AG20443 (cell line): ENCODE data around the gene TXNRD1.
"Not testable (repeated sequence)": the region's sequence is repeated elsewhere in the genome, so short reads cannot be mapped to it uniquely, and the experiment has no call there.

ENCODE experiments used
- DNase-seq: peaks from one replicate; pipeline ENCODE4 v3.0.0; 2012; ENCODE audit warnings: low spot score, mixed read lengths

Gene TXNRD1

DNA sequence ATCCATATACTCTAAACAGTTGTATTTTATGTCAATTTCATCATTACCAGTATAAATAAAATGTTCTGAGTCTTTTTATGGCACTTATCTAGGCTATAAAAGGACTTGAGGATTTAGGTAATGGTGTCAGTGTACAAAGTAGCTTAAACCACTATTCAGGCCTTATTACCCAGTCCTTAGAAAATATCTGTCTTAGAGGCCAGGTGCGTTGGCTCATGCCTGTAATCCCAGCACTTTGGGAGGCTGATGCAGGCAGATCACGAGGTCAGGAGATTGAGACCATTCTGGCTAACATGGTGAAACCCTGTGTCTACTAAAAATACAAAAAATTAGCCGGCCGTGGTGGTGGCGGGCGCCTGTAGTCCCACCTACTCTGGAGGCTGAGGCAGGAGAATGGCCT, 112.7 kb downstream of the TXNRD1 start:
- DNase-seq, result not testable (repeated sequence)

- no peak for DNase-seq
Measured at GRCh38 chr12:104328790-104329189, 113.2 kb downstream of the TXNRD1 start.

DNA sequence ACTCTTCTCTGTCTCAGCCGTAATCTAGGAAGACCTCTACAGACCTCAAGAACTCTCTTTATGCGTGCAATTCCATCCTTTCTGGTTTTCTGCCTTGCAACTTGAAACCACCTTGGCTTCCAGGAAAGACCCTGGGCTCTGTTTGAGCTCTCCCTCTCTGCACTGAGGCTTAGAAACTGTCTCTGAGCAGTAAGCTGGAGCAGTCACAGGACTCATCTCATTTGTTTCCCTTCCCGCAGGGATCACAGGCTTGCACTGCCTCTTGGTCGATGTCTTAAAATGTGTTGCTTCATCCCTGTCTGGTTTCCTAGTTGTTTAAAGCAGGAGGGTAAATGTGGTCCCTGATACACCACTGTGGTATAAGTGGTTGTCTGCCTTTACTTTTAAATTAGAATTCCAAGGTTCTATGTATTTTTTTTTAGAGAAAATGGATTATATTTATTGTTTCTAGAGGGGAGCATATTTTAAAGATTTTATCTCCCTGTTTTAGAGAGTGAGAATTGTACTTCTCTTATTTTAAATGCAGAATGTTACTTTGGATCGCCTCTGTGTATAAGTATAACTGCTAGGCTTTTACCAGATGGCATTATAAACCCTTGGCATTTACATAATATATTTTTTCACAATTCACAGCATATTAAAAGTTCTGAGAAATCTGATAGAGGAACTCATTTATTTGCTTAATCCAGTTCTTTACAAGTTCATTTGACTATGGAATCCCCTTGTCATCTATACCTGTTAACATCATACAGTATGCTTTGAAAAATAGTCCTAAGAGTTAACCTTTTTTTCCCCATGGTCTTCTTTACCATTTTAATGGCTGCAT, 114.3 kb downstream of the TXNRD1 start:
- no peak for DNase-seq

DNA sequence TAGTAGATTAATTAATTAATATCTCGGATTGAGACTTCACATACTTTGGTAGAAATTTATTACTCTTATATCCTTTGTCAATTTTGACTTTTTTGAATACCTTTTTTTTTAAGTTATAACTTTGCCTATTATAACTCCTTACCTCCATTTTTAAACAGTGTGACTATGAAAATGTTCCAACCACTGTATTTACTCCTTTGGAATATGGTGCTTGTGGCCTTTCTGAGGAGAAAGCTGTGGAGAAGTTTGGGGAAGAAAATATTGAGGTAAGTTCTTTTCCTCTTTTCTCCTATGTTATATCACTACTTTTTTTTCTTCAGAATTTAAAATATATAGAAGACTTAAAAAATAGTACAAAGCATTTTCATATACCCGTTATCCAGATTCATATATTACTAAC, 115.8 kb downstream of the TXNRD1 start:
- no peak for DNase-seq

- not testable (repeated sequence) for DNase-seq
Measured at GRCh38 chr12:104332273-104332672, 116.7 kb downstream of the TXNRD1 start.

DNA sequence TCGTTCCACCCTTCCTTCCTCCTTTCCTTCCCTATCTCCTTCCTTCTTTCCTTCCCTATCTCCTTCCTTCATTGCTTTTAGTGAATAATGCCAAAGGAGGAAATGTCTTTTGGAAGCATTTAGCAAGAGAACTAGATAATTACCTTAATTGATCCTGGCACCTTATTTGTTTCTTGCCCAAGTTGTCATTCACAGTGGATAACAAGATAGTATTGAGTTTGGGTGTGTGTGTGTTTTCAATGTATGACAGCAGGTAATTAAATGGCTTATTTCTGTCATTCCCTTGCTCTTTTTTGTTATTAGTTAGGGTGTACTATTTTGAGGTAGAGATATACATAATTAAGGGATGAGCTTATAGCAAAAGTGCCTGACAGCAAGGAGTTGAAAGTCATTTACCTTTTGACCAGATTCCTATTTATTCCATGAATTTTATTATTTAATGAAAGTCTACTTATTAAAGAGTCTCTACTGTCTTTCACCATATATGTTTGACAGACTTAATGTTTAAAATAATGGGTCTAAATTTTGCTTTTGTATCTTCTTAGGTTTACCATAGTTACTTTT, 118.2 kb downstream of the TXNRD1 start:
- no peak for DNase-seq

GRCh38 chr12:104334581-104334980, 119.0 kb downstream of the TXNRD1 start:
- DNase-seq, result no peak

DNA sequence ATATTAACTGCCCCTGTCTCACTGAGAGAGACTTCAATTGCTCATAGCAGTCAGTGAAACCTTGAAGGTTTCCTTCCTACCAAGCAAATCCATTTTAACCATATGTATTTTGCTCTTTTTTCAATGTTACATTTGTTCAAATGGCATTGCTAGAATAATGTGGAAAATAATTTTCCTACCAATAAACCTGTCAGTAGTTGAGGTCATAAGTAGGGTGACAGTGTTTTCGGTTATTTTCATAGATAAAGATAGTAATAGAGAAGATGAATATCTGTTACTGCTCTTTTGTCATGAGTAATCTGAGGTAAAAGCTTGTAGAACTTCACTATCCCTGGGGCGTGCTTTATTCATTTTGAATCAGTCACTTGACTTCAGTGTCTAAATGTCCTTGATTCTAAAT, 120.5 kb downstream of the TXNRD1 start:
- no peak for DNase-seq

DNA sequence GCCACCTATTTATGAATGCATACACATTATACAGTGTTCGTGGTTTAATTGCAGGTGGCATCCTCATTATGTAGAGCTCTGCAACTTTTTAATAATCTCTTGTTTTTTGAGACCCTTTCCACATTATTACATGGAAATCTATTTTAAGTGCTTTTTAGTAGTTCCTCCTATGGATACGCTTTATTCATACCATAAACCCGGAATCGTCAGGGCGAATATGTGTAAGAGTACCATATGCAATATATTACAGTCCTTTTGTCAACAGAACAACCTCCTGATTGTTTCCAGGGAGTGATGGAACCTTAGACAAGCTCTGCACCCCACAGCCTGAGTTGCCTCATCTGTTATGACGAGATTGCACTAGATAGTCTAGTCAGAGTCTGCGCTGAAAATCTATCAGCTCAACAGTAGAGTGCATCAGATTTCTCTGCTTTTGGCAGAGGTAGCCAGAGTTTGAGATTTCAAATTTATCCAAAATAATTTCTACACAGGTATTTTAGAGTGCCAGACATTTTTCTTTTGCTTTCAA, 121.5 kb downstream of the TXNRD1 start:
- no peak for DNase-seq

- DNase-seq, result no peak
Measured at GRCh38 chr12:104339663-104340062, 124.1 kb downstream of the TXNRD1 start.

- DNase-seq, result no peak
Measured at GRCh38 chr12:104340177-104340576, 124.6 kb downstream of the TXNRD1 start.

DNA sequence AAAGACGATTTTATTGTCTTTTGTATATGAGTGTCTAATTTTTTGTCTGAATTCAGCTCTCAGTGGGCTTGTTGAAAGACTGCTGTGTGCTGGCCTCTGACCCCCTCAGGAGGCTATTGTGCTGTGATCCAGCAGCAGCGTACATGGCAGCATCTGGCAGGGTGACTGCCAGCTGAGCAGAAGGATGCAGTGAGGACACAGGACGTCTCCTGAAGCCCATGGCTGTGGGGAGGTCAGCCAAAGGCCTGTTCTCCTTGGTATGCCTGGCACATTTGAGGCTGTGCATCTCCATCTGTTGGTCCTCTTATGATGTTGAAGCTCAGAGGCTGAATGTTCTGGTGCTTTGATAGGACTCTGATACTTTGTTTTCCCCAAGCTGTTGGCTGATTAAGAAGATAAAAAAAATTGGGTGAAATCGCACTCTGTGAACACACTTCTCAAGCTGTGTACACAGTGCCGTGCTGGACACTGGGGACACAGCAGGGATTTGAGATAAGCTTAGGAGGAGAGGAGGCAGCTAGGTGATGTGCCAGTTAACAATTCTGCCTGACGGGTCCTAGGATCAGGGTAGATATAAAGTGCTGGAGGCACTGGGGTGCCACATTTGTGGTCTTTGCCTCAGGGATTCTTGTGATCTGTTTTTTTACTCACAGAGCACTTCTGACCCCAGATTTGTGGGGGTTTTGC, 125.5 kb downstream of the TXNRD1 start:
- DNase-seq, result no peak

DNA sequence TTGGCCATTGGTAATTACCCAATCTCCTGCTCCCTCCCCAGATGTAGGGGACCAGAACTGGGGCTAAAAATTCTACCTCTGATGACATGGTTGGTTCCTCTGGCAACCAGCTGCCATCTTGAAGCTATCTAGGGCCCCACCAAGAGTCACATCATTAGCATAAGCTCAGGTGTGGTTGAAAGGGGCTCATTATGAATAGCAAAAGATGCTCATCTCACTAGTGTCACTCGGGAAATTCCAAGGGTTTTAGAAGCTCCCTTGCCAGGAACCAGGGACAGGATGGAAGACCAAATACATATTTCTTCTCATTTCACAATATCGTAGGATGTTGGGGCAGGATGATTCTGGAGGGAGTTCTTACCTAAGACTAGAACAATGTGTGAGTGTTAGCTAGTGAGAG, 126.6 kb downstream of the TXNRD1 start:
- DNase-seq, result no peak

- no peak for DNase-seq
Measured at GRCh38 chr12:104342635-104343249, 127.2 kb downstream of the TXNRD1 start.

- DNase-seq, result no peak
Measured at GRCh38 chr12:104344682-104345081, 129.1 kb downstream of the TXNRD1 start.

DNA sequence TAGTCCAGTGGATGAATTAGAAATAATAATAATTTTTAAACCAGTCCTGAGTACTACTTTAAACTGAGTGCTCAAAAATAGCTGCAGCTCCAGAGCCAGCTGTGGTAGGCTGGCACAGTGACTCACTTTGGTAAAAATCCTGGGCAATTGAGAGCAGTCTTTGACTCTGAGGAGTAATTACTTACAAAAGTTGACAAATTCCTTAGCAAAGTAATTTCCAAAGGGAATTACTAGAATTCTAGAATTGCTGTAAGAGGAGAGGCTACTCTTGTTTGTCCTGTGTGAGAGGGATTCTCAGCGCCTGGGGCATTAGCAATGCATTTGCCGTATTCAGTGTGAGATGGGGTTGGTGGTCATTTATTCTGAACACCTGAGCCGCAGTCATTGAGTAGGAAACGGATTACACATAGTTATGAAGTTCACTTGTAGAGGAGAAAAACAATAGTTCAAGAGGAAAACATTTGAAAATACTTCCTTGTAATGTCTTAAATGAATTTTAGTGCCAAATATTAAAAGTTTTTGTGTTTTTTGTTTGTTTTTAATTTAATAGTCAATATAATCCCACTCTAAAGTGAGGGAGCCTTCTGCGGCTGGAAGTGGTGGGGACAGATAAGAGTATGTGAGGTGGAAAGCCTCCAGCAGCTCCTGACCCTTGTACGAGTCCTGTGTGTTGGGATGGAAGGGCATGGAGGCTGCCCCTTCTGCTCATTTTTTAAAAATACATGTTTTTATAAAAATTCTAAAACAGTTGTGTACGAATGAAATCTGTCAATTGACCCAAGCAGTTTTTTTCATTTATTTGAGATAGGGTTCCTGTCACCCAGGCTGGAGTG, 129.9 kb downstream of the TXNRD1 start:
- DNase-seq, result no peak

DNA sequence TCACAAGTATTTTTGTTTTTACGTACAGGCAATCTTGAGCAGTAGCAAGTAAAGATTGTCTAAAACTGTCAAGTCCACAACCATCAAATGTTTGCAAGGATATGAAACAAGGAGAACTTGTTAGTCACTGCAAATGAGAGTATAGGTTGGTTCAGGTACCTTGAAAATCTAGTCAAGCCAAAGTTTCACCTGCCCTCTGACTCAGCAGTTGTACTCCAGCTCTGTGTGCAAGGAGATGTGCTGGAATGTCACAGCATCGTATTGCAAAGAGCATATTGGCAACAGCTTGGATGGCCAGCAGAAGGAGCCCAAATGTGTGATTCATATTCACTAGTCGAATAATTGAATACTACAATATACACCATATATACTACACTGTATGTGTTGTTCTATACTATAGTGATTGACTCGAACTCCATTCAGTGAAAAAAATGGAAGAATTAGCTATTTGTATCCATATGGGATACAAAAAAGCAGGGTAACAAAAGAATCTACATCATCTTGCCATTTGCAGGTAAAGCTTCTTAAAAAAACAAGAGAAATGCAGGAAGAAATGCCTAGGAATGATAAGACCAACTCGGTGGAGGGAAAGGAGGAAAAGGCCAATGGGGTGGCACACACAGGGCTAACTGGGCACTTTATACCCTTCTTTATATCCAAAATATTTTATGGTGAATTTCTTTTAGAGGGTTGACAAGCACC, 131.9 kb downstream of the TXNRD1 start:
- DNase-seq, result no peak

DNA sequence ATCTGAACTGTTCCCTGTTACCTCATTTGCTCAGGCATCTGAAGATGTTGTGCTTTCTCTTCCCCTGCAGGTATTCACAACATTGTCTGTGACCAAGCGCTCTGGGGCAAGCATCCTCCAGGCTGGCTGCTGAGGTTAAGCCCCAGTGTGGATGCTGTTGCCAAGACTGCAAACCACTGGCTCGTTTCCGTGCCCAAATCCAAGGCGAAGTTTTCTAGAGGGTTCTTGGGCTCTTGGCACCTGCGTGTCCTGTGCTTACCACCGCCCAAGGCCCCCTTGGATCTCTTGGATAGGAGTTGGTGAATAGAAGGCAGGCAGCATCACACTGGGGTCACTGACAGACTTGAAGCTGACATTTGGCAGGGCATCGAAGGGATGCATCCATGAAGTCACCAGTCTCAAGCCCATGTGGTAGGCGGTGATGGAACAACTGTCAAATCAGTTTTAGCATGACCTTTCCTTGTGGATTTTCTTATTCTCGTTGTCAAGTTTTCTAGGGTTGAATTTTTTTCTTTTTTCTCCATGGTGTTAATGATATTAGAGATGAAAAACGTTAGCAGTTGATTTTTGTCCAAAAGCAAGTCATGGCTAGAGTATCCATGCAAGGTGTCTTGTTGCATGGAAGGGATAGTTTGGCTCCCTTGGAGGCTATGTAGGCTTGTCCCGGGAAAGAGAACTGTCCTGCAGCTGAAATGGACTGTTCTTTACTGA, 132.9 kb downstream of the TXNRD1 start:
- DNase-seq, result no peak

- no peak for DNase-seq
Measured at GRCh38 chr12:104348994-104349494, 133.5 kb downstream of the TXNRD1 start.
